ENCODE measurements around the gene CLEC18A.

DNA sequence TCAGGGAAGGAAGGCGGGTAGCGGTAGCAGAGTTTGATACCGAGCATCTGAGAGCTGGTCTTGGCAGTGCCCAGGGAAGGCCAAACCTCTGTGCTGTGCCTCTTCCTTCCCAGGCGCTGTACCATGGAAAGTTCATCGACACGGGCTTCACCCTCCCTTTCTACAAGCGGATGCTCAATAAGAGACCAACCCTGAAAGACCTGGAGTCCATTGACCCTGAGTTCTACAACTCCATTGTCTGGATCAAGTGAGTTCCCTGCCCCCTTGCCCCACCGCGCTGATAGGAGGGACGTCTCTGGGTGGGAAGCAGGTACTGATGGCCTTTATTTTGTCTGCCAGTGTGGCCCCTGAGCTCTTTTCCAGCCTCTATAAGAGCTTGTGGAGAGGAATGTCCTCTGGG, 15.4 kb upstream of the CLEC18A start:
- TF ChIP-seq, protein P1, sequence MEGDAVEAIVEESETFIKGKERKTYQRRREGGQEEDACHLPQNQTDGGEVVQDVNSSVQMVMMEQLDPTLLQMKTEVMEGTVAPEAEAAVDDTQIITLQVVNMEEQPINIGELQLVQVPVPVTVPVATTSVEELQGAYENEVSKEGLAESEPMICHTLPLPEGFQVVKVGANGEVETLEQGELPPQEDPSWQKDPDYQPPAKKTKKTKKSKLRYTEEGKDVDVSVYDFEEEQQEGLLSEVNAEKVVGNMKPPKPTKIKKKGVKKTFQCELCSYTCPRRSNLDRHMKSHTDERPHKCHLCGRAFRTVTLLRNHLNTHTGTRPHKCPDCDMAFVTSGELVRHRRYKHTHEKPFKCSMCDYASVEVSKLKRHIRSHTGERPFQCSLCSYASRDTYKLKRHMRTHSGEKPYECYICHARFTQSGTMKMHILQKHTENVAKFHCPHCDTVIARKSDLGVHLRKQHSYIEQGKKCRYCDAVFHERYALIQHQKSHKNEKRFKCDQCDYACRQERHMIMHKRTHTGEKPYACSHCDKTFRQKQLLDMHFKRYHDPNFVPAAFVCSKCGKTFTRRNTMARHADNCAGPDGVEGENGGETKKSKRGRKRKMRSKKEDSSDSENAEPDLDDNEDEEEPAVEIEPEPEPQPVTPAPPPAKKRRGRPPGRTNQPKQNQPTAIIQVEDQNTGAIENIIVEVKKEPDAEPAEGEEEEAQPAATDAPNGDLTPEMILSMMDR (IDR thresholded peaks at IDR 0.05) = no peak
- no peak for TF ChIP-seq POLR2A (IDR thresholded peaks at IDR 0.05)
